Adrenal gland (tissue), 12 donors: ENCODE measurements around the gene MTMR12. TPM values are rescaled to one million over a fixed set of nuclear protein-coding genes. Genes with fewer than 3 reads are reported as not detected.
A peak's percentile ranks its signal among the peaks of the same experiment; 100 is the strongest.
"Not testable (repeated sequence)": the region's sequence is repeated elsewhere in the genome, so short reads cannot be mapped to it uniquely, and the experiment has no call there.

Experiments used
- DNase-seq, 7 donors: peaks; one replicate each; pipeline ENCODE4 v3.0.0-alpha.2; 2019 to 2020
- H3K27ac ChIP-seq, 5 donors: fragments of 200-600 bp; sonication (generic) in 4 of 5; 1 replicate in 3 of 5; 2 replicates in 2 of 5; pipeline versions ENCODE4 v1.5.1 to v1.8.0; 2016 to 2020; ENCODE audit warnings: mild to moderate bottlenecking in 1 of 5
- H3K27me3 ChIP-seq: fragments of 200-600 bp; 2 replicates; pipeline ENCODE4 v1.8.0; 2021
- H3K36me3 ChIP-seq, 2 donors: fragments of 200-600 bp; replicated peaks in 1 of 2; 1 replicate in 1 of 2; 2 replicates in 1 of 2; pipeline versions ENCODE4 v1.5.1 to v1.8.0; 2018 to 2022
- H3K4me1 ChIP-seq, 2 donors: fragments of 200-600 bp; replicated peaks in 1 of 2; 1 replicate in 1 of 2; 2 replicates in 1 of 2; pipeline versions ENCODE4 v1.5.1 to v1.8.0; 2018 to 2021
- H3K4me3 ChIP-seq, 4 donors: fragments of 200-600 bp; sonication (generic) in 3 of 4; one replicate each; pipeline ENCODE4 v1.5.1; 2016 to 2018
- H3K9me3 ChIP-seq, 3 donors: fragments of 200-600 bp; sonication (generic) in 1 of 3; replicated peaks in 1 of 3; 1 replicate in 2 of 3; 2 replicates in 1 of 3; pipeline versions ENCODE4 v1.5.1 to v1.8.0; 2016 to 2021
- CTCF ChIP-seq, 6 experiments: fragments of 450-650 bp in 4 of 6; fragments of 200-600 bp in 2 of 6; sonication (generic) in 1 of 6; IDR thresholded peaks; 1 replicate in 5 of 6; 2 replicates in 1 of 6; pipeline versions ENCODE4 v1.5.1 to v1.8.0; 2016 to 2021; ENCODE audit warnings: antibody characterized with exemption in 6 of 6, mild to moderate bottlenecking in 2 of 6, moderate library complexity in 1 of 6
- POLR2A ChIP-seq, 2 donors: fragments of 450-650 bp; IDR thresholded peaks; one replicate each; pipeline ENCODE4 v1.6.1; 2017; ENCODE audit warnings: antibody characterized with exemption in 2 of 2, mild to moderate bottlenecking in 2 of 2, moderate library complexity in 1 of 2
- WGBS, 4 donors: extraction: QIAGEN DNeasy Blood & Tissue Kit in 2 of 4; methylation state at CpG; one replicate each; pipeline versions ENCODE4 v1.1.5 to v1.1.7; 2013 to 2017; 5-methylcytosine and 5-hydroxymethylcytosine counted together
- intact Hi-C, 2 donors: fragments of 100-400 bp; cut with DNase I; formaldehyde crosslinking; loops; one replicate each; pipeline versions ENCODE4 v1.14.1 to v1.15.0; 2022 to 2023
- polyA plus RNA-seq, 3 donors: library from polyadenylated mRNA; stranded (reverse); fragments of 200-250 nt in 2 of 3; fragments of 350-450 nt in 1 of 3; fragmentation: Illumina TruSeq in 1 of 3; extraction: RNeasy Lipid Tissue Mini Kit (QIAGEN cat#74804) in 1 of 3; gene quantifications; one replicate each; pipeline ENCODE4 v1.2.3, GENCODE V29; 2013 to 2014
- total RNA-seq, 9 donors: library from RNA; depleted of rRNA in 4 of 9; stranded (reverse); fragments of >200 nt in 4 of 9; fragments of 120-200 nt in 1 of 9; fragmentation: NEBNext Ultra II Directional in 1 of 9; extraction: Animal tissue kit (Norgen Biotek cat#: 25700) in 1 of 9; gene quantifications; one replicate each; pipeline versions ENCODE4 v1.1.0 to v1.2.4, GENCODE V29; 2013 to 2023
- donor health status: healthy with polysubstance abuse.
- donor health status: Bipolar disorder and iron deficiency.
- donor health status: DM: yes; HTN: yes; CAD: no.
- donor health status: DM: no; HTN: no; CAD: no.
- donor health status: DM: no; HTN: no; CAD: no.
- donor health status: DM: yes; HTN: yes; CAD: no.

MTMR12 gene
- total and polyA plus RNA-seq, 12 donors: 4.5 to 30.7 (median 22.9) TPM

- no peak for TF ChIP-seq POLR2A (IDR thresholded peaks at IDR 0.05)
- TF ChIP-seq CTCF (IDR thresholded peaks at IDR 0.05): no peak
- intact Hi-C loops: no loop called here
- 92 to 93% (median 92%) methylated on average over 4 of the region's 4 CpGs for WGBS, 4 donors
- DNase-seq: no peak
- Histone ChIP-seq H3K27me3 (no peaks in the 10 kb centered on the region), H3K4me3 (no peak overlapping the region), H3K36me3 (peaks cover 0 to 5% of the 10 kb centered on the region in 2 donors), H3K9me3 (no peaks in the 10 kb centered on the region), H3K4me1 (peaks cover 23 to 33% of the 10 kb centered on the region in 2 donors), H3K27ac (no peak overlapping the region)
Observed at GRCh38 chr5:32299059-32299677, 13.6 kb downstream of the MTMR12 start.

- TF ChIP-seq CTCF (IDR thresholded peaks at IDR 0.05) (no peak), POLR2A (IDR thresholded peaks at IDR 0.05) (no peak)
- Histone ChIP-seq H3K27me3 (no peaks in the 10 kb centered on the region), H3K36me3 (peaks cover 0 to 5% of the 10 kb centered on the region in 2 donors), H3K4me1 (peaks cover 22 to 31% of the 10 kb centered on the region in 2 donors), H3K27ac (no peak overlapping the region), H3K9me3 (no peaks in the 10 kb centered on the region), H3K4me3 (no peak overlapping the region)
- intact Hi-C loops: no loop called here
- DNase-seq: no peak
- WGBS, 4 donors: 74 to 87% (median 79%) methylated on average over 5 of the region's 5 CpGs
Observed at GRCh38 chr5:32298059-32298415, 14.7 kb downstream of the MTMR12 start.

GRCh38 chr5:32297181-32298058 is 15.3 kb downstream of the MTMR12 start:
- H3K36me3 ChIP-seq: peaks cover 0 to 5% of the 10 kb centered on the region in 2 donors
- H3K27ac ChIP-seq: peak overlapping the region in 1 of 5 donors; percentile 26
- H3K4me3 ChIP-seq: no peak overlapping the region
- TF ChIP-seq CTCF (IDR thresholded peaks at IDR 0.05) (no peak), POLR2A (IDR thresholded peaks at IDR 0.05) (no peak)
- intact Hi-C loops: no loop called here
- no peaks in the 10 kb centered on the region for H3K9me3 ChIP-seq
- peaks cover 15 to 24% of the 10 kb centered on the region in 2 donors for H3K4me1 ChIP-seq
- 41 to 94% (median 72%) methylated on average over 2 of the region's 2 CpGs for WGBS, 4 donors
- DNase-seq: no peak
- no peaks in the 10 kb centered on the region for H3K27me3 ChIP-seq

GRCh38 chr5:32295966-32296772 is 16.6 kb downstream of the MTMR12 start:
- H3K36me3 ChIP-seq, H3K4me3 ChIP-seq, H3K27me3 ChIP-seq, intact Hi-C loops, H3K9me3 ChIP-seq: not testable (repeated sequence)
- Histone ChIP-seq H3K4me1 (peaks cover 11 to 14% of the 10 kb centered on the region in 2 donors), H3K27ac (peak overlapping the region in 2 of 5 donors; percentile 41 to 47)
- peak in 6 of 7 donors; percentile 44 to 64 (median 62) for DNase-seq
- 69 to 80% (median 76%) methylated on average over 9 of the region's 9 CpGs for WGBS, 4 donors
